GM18502 (cell line): ENCODE measurements around the gene APOB.

Experiments used
- ATAC-seq: cut with Tn5 transposase; IDR thresholded peaks from one replicate; pipeline ENCODE4 v1.9.1; 2021; ENCODE audit warnings: mild to moderate bottlenecking; ENCODE audit not compliant: unreplicated experiment, poor library complexity

Gene APOB

DNA sequence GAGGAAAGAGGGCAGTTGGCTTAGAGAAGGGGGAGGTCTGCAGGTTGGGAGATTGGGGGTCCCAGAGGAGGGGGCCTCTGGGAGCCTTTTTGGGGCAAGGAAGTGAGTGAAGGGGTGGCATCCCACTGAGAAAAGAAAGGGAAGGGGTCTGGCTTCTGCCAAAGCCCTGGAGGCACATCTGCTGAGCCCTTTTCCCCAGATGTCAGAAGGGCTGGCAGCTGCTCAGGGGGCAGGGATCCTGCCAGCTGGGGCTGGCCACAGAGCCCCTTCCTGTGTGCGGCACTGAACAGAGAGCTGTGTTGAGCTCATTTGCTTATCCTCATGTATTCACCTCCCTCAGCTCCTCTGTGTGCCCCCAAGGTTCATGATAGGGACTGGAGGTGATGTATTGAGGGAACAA, 54.5 kb downstream of the APOB start:
- ATAC-seq: no peak

DNA sequence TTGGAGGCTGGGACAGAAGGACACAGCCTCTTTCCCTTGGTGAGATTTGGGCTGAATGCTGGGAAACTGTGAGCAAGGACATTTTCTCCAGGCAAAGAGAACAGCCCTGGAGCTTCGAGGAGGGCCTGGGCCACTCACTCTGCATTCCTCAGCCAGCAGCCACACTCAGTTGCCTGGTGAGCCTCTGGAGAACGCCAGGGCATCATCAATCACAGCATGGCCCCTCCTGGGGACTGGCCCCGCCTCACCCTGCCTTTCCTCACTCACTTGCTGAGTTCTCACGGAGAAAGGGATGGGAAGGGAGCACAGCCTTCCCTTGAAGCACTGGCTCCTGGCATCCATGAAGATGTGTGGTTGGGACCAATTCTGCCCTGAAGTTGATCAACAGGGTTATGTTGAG, 55.0 kb downstream of the APOB start:
- ATAC-seq: no peak

- no peak for ATAC-seq
These were observed 57.6 kb downstream of the APOB start for GRCh38 chr2:20986024-20986939.

GRCh38 chr2:20985062-20985461, 58.8 kb downstream of the APOB start:
- ATAC-seq: peak; percentile 53

DNA sequence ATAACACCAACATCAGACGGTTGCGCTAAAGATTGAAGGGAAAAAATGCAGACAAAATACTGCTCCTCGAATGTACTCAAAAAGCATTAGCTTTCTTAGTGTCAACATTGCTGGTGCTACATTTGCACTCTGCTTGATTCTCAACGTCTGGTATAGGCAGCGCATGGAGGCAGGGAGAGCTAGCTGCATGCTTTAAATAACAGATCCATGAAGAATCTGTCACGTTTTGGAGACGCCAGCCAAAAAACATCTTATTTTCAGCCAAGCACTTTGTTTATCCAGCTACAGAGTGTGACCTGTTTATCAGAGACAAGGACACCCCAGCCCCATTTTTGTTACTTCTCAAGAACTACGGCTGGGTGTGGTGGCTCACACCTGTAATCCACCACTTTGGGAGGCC, 59.5 kb downstream of the APOB start:
- no peak for ATAC-seq

- no peak for ATAC-seq
These were observed 60.0 kb downstream of the APOB start for GRCh38 chr2:20983844-20984243.

DNA sequence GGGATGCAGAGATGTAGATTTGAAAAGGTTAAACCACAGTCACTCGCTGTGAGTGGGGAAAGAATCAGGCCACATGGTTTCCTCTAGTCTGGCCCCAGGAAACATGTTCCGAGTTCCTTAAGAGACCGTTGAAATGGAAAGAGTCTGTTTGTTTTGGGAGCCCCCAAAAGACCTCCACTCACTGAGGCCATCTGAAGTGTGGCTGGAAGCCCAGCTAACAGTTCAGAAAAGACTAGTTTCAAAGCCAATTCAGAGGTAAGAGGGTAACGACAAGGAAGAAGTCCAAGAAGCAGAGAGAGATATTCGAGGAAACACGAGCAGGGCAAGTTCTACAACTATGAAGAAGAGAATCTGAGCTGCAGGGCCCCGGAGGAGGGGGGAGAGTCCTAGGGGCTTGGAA, 61.0 kb downstream of the APOB start:
- no peak for ATAC-seq

DNA sequence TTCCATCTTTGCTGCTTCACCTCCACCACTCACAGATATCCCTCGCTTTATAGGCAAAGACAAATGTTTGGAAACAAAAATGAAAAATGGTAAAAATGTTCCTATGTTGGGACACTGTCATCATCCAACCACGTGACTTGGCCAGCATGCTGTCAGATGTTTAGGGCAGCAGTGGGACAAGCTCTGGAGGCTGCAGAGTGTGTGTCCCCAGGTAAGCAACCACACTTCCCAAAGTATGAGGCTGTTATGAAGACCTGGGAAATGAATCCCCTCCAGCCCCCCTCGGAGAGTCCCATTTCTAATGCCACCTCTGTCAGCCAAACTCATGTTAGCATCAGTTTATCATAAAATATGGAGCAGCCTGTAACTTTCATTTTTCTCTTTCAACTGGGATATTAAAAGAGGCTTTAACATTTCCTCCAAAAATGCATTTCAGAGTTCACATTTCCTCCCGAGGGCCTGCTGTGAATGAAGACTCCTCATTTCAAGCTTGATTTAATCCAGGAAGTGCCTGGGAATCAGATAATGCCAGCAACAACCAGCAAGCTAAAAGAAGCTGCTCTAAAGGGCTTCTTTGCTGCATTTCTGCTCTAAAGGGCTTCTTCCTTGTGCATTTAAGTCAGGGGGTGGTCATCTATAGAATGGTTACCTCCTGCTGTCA, 66.2 kb downstream of the APOB start:
- ATAC-seq: no peak

- no peak for ATAC-seq
These were observed 67.3 kb downstream of the APOB start for GRCh38 chr2:20976527-20976926.

DNA sequence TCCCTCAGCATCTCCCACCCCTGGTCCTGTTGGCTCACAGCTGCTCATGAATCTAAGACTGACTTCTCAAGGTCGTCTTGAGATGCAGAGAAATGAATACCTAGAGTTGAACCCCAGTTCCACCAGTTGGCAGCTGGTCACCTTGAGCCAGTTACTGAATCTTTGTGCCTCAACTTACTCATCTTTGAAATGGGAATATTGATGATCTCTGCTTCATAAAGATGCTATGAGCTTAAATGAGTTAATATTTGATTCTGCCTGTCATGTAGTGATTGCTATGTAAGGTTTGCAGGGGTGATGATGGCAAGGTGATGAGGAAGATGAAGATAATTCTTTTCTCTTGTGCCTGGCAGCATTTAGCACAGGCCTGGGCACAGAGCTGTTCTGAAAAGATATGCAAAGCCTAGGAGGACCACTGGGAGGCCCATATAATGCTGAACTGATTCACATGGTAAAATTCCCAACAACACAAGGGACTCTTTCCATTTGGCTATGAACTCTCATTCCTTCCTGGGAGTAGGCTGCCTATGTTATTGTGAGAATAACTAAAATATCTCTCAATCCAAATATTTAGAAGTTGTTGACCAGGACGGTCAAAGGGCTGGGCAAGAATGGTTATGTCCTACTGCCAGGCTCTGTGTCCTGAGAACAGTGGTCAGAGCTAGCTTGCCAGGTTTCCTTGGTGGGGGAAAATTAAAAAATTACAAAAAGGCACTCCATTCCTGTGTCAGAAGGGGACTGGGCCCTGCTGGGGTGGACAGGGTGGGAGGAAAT, 70.9 kb downstream of the APOB start:
- ATAC-seq: no peak

GRCh38 chr2:20972110-20972509, 71.8 kb downstream of the APOB start:
- ATAC-seq: no peak

- no peak for ATAC-seq
These were observed 73.8 kb downstream of the APOB start for GRCh38 chr2:20970068-20970467.

DNA sequence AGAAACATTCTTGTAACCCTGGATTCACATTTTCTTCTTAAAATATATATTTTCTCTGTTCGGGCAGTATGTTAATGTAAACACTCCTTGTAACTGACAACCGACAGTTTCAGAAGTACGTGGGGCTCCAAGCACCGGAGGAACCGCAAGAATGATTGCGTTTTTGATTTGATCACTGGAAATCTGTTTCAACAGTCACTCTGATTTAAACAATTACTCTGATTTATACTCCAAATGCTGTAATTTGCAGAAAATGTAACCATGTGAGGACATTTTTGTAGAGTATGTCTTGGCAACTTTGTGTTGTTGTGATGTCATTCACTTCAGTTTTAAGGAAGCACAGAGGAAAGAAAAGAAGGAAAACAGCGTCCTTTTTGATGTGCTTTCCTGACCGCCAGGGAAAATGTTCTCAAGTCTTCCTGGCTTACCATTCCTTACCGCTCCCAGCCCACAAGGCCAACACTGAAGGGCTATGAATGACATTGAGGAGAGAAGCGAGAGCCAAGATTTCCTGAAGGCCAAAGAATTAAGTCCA, 77.7 kb downstream of the APOB start:
- no peak for ATAC-seq

- ATAC-seq: no peak
These were observed 78.7 kb downstream of the APOB start for GRCh38 chr2:20965221-20965620.

GRCh38 chr2:20963867-20964266, 80.0 kb downstream of the APOB start:
- no peak for ATAC-seq

DNA sequence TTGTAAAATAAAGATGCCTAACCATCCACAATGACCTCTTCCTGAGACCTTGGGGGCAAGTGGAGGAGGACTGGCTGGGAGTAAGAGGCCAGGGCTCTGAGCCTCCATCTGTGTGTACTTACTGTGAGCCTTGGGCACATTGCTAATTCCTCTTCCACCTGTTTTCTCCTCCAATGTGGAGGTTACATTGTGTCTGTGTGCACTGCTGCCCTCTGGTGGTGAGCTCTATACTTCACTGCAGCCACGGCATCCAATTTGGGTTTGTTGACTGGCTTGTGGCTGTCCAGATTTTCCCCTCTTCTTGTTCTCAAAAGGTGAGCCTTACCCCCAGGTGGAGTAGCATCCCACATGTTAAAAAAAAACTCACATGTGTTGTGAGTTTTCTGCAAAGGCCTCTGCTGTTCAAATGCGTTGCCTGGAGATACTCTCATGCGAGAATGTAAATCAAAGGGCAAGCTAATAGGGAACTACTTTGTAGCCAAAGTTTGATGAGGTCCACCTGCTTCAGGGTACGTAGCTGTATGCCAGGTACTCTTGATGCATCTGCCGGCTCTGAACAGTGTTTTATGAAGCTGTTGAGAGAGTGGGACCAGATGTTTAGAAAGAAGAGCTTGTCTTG, 80.8 kb downstream of the APOB start:
- peak; percentile 82 for ATAC-seq

DNA sequence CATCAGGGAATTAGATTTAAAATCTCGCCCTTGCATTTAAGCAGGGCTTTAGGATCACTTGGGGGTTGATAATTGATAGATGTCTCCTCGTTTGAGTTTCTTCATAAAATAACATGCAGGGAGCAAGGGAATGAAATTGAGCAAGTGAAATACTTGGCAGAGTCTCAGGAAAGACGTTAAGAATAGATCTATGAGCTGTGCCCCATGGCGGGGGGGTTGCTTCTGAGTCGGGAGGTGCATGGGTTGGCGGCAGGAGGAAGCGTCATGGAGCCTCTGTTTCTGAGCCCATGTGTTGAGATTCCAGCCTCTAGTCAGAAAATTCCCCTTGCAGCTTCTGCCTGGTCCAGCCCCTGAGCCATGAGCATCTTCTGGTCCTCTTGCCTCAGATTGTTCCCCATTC, 82.0 kb downstream of the APOB start:
- no peak for ATAC-seq

DNA sequence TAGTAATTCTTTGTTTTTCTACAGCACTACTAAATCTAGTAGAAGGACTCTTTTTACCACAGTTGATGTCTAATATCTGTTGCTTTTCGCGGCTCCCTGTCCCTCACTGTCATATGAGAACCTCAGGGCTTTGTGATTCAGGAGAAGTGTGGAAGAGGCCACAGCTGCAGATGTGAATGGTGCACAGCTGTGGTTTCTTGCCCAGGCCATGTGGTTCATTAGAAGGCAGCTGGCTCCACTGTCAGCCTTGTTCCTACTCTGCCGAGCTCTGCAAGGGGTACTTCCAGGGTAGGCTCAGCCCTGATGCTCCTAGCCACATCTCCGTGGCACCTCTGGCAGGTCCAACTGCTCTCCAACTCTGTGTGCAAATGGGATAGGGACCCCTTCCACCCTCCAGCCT, 83.9 kb downstream of the APOB start:
- ATAC-seq: no peak

GRCh38 chr2:20959252-20959651, 84.6 kb downstream of the APOB start:
- ATAC-seq: no peak

DNA sequence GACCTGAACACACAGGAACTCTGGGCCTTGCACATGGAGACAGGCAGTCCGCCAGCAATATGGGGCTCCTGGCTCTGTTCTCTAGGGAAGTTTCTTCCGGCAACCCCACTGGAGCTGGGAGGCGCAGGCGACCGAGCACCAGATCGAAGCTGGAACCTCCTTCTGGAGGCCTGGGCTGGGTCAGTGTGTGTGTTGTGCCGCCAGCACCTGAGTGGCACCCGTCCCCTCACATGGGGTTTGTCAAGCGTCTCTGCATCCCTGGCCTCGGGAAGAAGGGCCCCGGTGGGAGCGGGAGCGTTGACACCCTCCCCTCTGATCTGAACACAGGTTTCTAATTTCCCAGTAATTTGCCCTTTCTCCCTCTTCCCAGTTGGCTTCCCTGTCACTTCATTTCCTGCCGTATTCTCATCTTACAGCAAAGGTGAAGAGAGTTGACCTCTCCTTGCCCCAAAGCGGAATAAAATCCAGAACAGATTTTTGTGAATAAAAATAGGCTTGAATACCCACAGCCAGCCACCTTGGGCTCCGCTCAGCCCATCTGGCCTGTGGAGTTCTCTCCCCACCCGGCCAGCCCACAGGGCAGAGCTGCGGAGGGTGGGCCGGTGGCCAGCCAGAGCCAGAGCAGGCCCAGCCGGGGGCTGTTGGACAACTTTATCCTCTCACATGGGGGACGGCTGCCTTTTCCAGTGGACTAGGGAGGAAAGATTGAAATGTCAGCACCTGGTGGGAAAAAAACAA, 85.9 kb downstream of the APOB start:
- ATAC-seq: no peak
